ENCODE results near the gene WNK3. TPM values are rescaled to one million over a fixed set of nuclear protein-coding genes. Genes with fewer than 3 reads are reported as not detected.
"Not testable (repeated sequence)": the region's sequence is repeated elsewhere in the genome, so short reads cannot be mapped to it uniquely, and the experiment has no call there.

WNK3 gene
- total and polyA plus RNA-seq, 2 experiments from 2014 or later: 0.39 to 0.43 TPM

- TF ChIP-seq EZH2 (IDR thresholded peaks at IDR 0.05; ENCODE audit: insufficient read depth, poor library complexity, severe bottlenecking): no peak
- TF ChIP-seq EZH2phosphoT487 (IDR thresholded peaks at IDR 0.05; ENCODE audit: insufficient read depth, low read depth): no peak
- H3K4me1 ChIP-seq (ENCODE audit: insufficient read depth): no peaks in the 10 kb centered on the region
- no peak for DNase-seq
- H3K4me3 ChIP-seq: no peak overlapping the region
- H3K27me3 ChIP-seq (replicated peaks; ENCODE audit: insufficient read depth): no peaks in the 10 kb centered on the region
- no peak overlapping the region for H3K4me2 ChIP-seq (ENCODE audit: unreplicated experiment)
- H4K20me1 ChIP-seq (ENCODE audit: insufficient read depth): no peaks in the 10 kb centered on the region
- no peaks in the 10 kb centered on the region for H3K36me3 ChIP-seq (ENCODE audit: low read depth)
- H3K9me2 ChIP-seq (ENCODE audit: insufficient read depth): no peaks in the 10 kb centered on the region
- H3F3A ChIP-seq (ENCODE audit: insufficient read depth): no peaks in the 10 kb centered on the region
- H3K9ac ChIP-seq: no peak overlapping the region
- WGBS, 2 experiments (ENCODE audit: low coverage in 1 of 2, low lambda C conversion rate in 2 of 2, missing lambda C conversion rate in 2 of 2): 60 to 75% methylated on average over 4 of the region's 4 CpGs
- no peak overlapping the region for H3K27ac ChIP-seq
- in situ Hi-C loops (cut with MboI): no loop called here
- H3K79me2 ChIP-seq (ENCODE audit: insufficient read depth): no peaks in the 10 kb centered on the region
- peak overlapping the region; percentile 84; the same call in 1 of the 2 replicates for H2AFZ ChIP-seq
- no peaks in the 10 kb centered on the region for H3K9me3 ChIP-seq (ENCODE audit: low read depth)
Measured at GRCh38 chrX:54359408-54359807, 1.6 kb upstream of the WNK3 start.

DNA sequence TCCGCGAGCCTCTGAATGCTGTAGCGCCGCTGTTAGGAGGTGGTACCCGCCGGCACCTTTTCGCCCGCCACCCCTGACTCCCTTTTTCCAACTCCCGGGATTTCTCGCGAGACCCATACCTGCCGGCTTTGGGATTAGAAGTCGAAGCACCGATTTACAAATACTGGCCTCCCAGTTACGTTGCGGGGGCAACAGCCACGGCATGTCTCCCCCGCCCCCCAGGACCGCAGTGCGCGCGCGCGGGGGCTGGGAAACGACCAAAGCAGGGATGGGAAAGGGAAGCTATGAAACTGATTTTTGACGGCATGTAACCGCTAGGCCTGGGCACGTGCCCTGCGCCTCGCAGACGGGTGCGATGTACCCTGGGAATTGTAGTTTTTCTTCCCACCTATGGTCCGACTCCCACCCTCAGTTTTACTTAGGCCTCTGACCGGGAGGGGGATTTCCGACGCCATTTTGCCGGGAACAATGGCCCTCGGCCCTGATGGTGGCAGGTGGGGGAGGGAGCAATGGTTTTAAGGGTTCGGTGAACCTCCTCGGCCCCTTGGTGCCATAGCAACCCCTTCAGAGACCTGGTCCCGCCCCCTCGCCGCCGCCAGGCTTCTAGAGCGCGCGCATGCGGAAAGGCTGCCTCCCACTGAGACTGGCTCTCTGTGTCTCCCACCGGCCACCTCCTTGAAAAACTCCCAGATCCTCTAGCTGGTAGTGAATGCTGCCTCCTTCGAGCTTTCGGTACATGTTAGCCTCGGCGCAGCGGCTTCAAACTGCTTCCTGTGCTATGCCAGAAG is 772 bp upstream of the WNK3 start:
- Histone ChIP-seq H3K9me2 (ENCODE audit: insufficient read depth) (no peaks in the 10 kb centered on the region), H3K4me2 (ENCODE audit: unreplicated experiment) (no peak overlapping the region), H3K4me3 (peak overlapping the region; percentile 71), H3K36me3 (ENCODE audit: low read depth) (no peaks in the 10 kb centered on the region), H3K9me3 (ENCODE audit: low read depth) (no peaks in the 10 kb centered on the region), H3K27ac (no peak overlapping the region), H3K4me1 (ENCODE audit: insufficient read depth) (no peaks in the 10 kb centered on the region), H3K9ac (no peak overlapping the region), H2AFZ (peak overlapping the region; percentile 84), H3K79me2 (ENCODE audit: insufficient read depth) (no peaks in the 10 kb centered on the region), H4K20me1 (ENCODE audit: insufficient read depth) (no peaks in the 10 kb centered on the region), H3K27me3 (replicated peaks; ENCODE audit: insufficient read depth) (no peaks in the 10 kb centered on the region), H3F3A (ENCODE audit: insufficient read depth) (no peaks in the 10 kb centered on the region)
- WGBS, 2 experiments (ENCODE audit: low coverage in 1 of 2, low lambda C conversion rate in 2 of 2, missing lambda C conversion rate in 2 of 2): 6 to 15% methylated on average over 17 to 35 of the region's 54 CpGs
- DNase-seq: peak; percentile 35
- in situ Hi-C loops (cut with MboI): no loop called here
- TF ChIP-seq EZH2phosphoT487 (IDR thresholded peaks at IDR 0.05; ENCODE audit: insufficient read depth, low read depth) (no peak), EZH2 (IDR thresholded peaks at IDR 0.05; ENCODE audit: insufficient read depth, poor library complexity, severe bottlenecking) (no peak)

DNA sequence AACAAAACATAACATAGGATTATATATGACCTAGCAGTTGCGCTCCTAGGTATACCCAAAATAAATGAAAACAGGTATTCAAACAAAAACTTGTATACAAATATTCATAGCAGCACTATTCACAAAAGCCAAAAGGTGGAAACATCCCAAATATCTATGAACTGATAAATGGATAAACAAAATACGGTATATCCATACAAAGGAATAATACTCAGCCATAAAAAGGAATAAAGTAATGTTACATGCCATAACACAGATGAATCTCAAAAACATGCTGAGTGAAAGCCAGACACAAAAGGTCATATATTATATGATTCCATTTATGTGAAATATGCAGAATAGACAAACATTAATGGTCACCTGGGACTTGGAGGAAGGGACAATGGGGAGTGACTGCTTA is 5.2 kb downstream of the WNK3 start:
- TF ChIP-seq EZH2phosphoT487 (IDR thresholded peaks at IDR 0.05; ENCODE audit: insufficient read depth, low read depth): no peak
- no peak for TF ChIP-seq EZH2 (IDR thresholded peaks at IDR 0.05; ENCODE audit: insufficient read depth, poor library complexity, severe bottlenecking)
- WGBS, 2 experiments (ENCODE audit: low coverage in 1 of 2, low lambda C conversion rate in 2 of 2, missing lambda C conversion rate in 2 of 2): 83 to 85% methylated on average over 2 of the region's 2 CpGs
- H3K79me2 ChIP-seq (ENCODE audit: insufficient read depth): no peaks in the 10 kb centered on the region
- H3K9ac ChIP-seq: no peak overlapping the region
- no peak overlapping the region for H3K27ac ChIP-seq
- DNase-seq: no peak
- no peaks in the 10 kb centered on the region for H3K4me1 ChIP-seq (ENCODE audit: insufficient read depth)
- no peaks in the 10 kb centered on the region for H3K9me3 ChIP-seq (ENCODE audit: low read depth)
- H3K4me2 ChIP-seq (ENCODE audit: unreplicated experiment): no peak overlapping the region
- H3K27me3 ChIP-seq (replicated peaks; ENCODE audit: insufficient read depth): no peaks in the 10 kb centered on the region
- no peaks in the 10 kb centered on the region for H4K20me1 ChIP-seq (ENCODE audit: insufficient read depth)
- no peaks in the 10 kb centered on the region for H3K36me3 ChIP-seq (ENCODE audit: low read depth)
- H2AFZ ChIP-seq: no peak overlapping the region
- no peak overlapping the region for H3K4me3 ChIP-seq
- no peaks in the 10 kb centered on the region for H3F3A ChIP-seq (ENCODE audit: insufficient read depth)
- no peaks in the 10 kb centered on the region for H3K9me2 ChIP-seq (ENCODE audit: insufficient read depth)
- in situ Hi-C loops (cut with MboI): no loop called here

- H3K27me3 ChIP-seq (replicated peaks; ENCODE audit: insufficient read depth); H3K4me2 ChIP-seq (ENCODE audit: unreplicated experiment); H3K79me2 ChIP-seq (ENCODE audit: insufficient read depth); H3K36me3 ChIP-seq (ENCODE audit: low read depth); H4K20me1 ChIP-seq (ENCODE audit: insufficient read depth); H2AFZ ChIP-seq; DNase-seq; H3K4me3 ChIP-seq; in situ Hi-C loops (cut with MboI); H3K9me3 ChIP-seq (ENCODE audit: low read depth); H3K9ac ChIP-seq; H3F3A ChIP-seq (ENCODE audit: insufficient read depth); H3K27ac ChIP-seq; H3K9me2 ChIP-seq (ENCODE audit: insufficient read depth); H3K4me1 ChIP-seq (ENCODE audit: insufficient read depth): not testable (repeated sequence)
- 90 to 92% methylated on average over 6 to 10 of the region's 10 CpGs for WGBS, 2 experiments (ENCODE audit: low coverage in 1 of 2, low lambda C conversion rate in 2 of 2, missing lambda C conversion rate in 2 of 2)
Measured at GRCh38 chrX:54337383-54337782, 20.5 kb downstream of the WNK3 start.
